Mucosa of gallbladder (tissue), 1 donor: ENCODE results near the gene RGS3. TPM values are rescaled to one million over a fixed set of nuclear protein-coding genes. Genes with fewer than 3 reads are reported as not detected.
"Not testable (repeated sequence)": the region's sequence is repeated elsewhere in the genome, so short reads cannot be mapped to it uniquely, and the experiment has no call there.

ENCODE experiments used
- DNase-seq: peaks from one replicate; pipeline ENCODE4 v3.0.0-alpha.2; 2020; ENCODE audit warnings: low spot score
- total RNA-seq: library from RNA; stranded (reverse); gene quantifications from one replicate; pipeline ENCODE4 v1.2.1, GENCODE V29; 2021
- donor health status: DM: no; HTN: no; CAD: no.

The RGS3 gene
- total RNA-seq, 1 donor from 2014 or later = 142 TPM

DNA sequence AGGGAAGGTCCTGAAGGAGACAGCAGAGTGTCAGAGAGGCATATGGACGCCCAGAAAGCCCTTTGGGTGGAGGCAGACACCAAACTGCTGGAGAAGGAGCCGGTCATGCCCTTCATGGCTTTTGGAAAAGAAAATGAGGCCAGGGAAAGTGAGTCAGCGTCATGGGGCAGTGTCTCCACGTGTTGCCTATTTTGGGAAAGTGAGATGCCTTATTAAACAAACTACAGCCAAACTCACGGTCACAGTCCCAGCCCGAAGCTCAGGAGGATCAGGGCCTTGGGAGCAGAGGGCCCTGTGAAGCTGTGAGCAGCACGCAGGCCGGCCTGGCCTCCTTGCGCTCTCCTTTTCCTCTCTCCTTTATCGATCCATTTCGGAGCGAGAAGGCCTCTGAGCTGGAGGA, 25.0 kb downstream of the RGS3 start:
- DNase-seq = no peak

DNA sequence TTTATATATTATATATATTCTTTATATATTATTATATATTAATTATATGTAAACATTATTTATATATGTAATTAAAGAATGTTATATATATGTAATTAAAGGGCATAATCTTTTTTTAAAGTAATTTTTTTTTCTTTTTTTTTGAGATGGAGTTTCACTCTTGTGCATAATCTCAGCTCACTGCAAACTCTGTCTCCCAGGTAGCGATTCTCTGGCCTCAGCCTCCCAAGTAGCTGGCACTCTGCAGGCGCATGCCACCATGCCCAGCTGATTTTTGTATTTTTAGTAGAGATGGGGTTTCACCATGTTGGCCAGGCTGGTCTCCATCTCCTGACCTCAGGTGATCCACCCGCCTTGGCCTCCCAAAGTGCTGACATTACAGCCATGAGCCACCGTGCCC, 27.6 kb downstream of the RGS3 start:
- not testable (repeated sequence) for DNase-seq

DNA sequence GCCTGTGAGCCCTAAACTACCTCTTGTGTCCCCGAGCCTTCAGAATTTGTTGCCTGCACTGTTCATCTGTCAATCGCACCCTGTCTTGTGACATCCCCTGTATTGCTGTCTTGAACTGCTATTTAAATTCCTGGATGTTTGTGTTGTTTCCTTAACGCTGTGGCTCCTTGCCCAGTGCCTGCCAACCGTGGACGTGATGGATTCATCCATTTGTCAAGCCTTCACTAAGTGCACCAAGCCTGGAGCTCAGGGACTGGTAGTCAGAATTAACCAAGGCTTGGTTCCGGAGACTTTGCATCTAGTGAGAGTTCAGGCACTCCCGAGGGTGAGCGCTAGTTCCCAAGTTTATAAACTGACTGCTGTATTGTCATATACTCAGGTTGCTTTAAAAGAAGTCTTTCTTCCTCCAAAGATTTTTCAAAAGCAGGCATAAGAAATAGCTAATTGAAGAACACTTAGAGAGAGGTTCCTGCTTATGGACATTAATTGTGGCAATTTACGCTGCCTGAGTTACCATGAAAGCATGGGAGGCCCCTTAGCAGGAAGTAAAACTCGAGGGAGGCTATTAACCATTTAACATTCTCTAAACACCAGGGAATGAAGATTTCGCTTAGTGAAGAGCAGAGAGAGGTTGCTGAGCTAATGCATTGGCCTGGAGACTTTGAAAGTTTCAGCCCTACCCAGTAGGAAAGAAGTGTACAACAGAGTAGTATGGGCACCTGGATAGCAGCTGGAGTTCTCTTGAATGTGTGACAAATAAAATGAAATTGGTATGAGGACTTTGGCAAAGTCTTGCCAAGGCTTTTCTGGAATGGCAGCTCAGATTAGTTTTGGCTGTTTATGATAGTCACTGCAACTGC, 29.0 kb downstream of the RGS3 start:
- DNase-seq = no peak

DNA sequence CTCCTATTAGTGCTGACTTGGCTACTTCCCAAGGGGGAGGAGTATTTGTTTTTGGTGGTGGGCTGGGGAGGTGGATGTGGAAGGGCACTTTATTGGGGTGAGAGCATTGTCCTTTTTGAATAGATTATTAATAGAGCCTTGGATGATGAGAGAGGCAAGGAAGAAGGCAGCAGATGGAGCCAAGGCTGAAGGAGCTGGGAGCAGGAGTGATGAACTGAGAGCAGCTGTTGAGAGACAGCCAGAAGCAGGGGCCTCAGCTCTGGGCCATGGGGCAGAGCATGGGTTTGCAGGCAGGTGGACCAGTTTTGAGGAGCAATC, 29.6 kb downstream of the RGS3 start:
- DNase-seq = no peak

- no peak for DNase-seq
Observed at GRCh38 chr9:113495526-113495925, 32.0 kb downstream of the RGS3 start.

DNA sequence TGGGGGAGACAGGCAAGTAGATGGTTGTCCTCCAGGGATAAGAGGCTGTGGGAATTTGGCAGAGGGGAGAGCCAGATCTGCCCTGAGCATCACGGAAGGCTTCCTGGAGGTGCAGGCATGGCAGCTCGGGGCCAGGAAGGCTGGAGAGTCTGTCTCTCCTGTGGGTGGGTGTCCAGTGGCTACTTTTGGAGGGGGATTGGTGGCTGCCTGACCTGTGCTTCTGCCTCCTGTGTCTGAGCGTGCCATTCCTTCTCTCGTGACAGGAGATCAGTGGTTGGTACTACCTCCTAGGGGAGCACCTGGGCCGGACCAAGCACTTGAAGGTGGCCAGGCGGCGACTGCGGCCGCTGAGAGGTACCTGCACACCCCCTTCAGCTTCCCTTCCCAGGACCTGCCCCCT, 33.5 kb downstream of the RGS3 start:
- no peak for DNase-seq

- DNase-seq = no peak
Observed at GRCh38 chr9:113499153-113499875, 35.8 kb downstream of the RGS3 start.

- DNase-seq = no peak
Observed at GRCh38 chr9:113499876-113500497, 36.5 kb downstream of the RGS3 start.

GRCh38 chr9:113501129-113501686, 37.7 kb downstream of the RGS3 start:
- DNase-seq = no peak

GRCh38 chr9:113501852-113502251, 38.3 kb downstream of the RGS3 start:
- no peak for DNase-seq

DNA sequence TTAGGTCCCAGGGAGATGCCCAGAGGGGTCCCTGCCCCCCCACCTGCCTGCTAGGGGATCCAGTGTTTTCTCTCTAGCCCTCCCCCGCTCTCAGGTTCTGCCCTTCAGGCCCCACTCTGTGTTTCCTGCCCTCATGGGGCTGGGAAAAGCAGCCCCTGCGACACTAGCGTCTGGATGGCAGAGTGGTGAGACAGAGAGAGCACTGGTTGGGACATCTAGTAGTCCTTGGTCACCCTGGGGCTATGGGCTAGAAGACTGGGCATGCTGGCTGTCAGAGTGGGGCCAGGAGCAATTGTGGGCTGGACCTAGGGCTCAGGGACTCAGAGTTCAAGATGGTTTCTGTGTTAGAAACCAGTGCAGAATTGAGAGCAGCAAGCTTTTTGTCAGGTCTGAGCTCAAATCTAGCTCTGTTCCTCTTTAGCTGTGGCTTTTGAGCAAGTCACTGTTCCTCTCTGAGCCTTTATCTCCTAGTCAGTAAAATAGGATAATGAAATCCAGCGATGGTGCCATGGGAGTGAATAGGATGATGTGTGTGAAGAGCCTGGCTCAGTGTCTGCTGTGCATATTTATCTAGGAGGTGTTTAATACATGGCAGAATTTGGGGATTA, 39.0 kb downstream of the RGS3 start:
- no peak for DNase-seq

GRCh38 chr9:113503131-113503541, 39.6 kb downstream of the RGS3 start:
- no peak for DNase-seq

DNA sequence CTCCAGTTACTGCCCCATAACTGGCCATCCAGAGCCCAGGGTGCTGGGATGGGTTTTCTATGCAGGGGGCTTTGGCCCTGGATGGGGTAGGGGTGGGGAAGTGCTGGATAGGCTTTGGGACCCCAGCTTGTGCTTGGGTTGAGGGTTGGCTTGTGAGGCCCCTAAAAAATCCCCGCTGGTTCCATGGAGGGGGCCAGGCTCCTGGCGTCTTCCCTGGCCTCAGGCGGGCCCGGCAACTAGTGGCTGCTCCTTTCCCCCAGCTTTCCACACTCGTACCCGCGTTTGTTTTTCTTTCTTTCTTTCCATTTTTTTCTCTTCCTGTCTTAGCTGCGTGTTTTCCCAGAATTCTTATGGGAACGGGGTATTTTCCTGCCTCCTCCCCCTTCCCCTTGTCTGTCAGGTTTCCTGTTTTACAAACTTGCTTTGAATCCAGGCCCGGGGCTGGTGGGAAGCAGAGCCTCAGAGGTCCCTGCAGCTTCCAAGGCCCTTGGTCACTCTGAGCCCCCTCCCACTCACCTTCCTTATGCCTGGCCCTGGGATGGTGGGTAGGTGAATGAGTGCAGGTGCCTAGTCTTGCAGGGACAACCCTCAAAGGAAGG, 40.2 kb downstream of the RGS3 start:
- no peak for DNase-seq

GRCh38 chr9:113504725-113505590, 41.4 kb downstream of the RGS3 start:
- DNase-seq = no peak

DNA sequence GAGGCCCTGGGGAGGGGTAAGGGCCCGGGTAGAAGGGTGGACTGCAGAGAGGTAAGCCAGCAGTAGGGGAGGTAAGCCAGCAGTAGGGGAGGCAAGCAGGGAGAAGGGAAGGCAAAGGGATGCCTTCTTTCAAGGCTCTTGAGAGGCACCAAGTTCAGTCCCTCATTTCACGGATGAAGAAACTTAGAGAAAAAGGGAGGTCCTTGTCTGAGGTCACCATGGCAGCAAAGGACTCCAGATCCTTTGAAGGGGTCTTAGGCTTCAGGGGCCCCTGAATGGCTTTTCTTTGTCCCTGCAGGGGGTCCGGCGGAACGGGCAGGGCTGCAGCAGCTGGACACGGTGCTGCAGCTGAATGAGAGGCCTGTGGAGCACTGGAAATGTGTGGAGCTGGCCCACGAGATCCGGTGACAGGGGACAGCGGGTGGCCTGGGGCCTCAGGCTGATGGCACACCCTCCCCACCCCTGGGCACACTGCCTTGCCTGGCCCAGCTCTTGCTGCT, 42.6 kb downstream of the RGS3 start:
- DNase-seq = no peak

GRCh38 chr9:113507256-113507655, 43.7 kb downstream of the RGS3 start:
- no peak for DNase-seq

DNA sequence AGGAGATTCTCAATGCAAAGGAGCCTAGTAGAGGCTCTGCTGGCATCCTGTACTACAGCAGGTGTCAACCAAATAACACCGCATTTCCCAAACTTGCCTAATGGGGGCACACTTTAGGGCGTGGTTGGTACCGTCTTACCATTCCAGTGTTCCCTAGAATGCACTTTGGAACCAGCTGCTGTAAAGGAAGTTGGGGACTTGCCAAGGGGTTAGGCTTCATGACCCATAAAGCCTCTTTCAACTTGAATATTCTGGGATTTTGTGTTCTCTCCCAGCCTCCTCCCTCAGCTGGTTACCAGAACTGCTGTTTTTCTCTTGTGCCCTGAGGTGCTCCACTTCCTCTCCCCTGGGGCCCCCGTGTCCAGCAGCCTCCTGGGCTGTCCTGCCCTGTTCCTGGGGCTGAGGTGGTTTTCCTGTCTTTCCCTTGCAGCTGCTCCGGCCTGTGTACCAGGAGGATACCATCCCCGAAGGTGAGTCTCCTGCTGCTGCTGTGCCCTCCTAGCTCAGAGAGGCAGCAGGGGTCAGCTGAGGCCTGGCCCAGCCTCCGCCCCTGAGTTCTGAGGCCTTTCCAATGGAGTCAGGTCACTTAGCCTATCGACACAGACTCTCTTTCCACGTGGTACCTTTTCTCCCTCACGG, 44.7 kb downstream of the RGS3 start:
- peak; percentile 71 for DNase-seq

- no peak for DNase-seq
Observed at GRCh38 chr9:113509463-113509862, 45.9 kb downstream of the RGS3 start.

DNA sequence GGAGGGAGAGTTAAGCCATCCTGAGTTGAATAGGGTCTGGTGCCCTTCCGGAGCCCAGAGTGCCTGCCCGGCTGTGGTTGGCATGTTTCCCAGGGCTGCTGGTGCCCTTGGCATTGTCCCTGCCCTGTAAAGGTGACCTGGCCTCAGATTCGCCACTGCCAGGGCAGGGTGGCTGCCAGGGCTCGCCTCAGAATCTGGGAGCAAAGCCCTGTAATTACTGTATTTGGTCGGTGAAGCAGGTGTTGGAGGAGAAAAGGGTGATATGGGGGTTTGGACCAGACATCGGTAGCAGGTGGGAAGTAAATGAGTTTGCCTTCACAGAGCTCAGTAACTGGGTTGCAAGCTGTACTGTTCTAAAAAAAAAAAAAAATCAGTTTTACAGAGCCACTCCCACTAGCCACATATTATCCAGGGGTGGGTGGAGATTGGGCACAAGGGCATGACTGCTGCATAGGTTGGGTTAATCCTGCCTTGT, 47.6 kb downstream of the RGS3 start:
- no peak for DNase-seq
